H9 (cell line): ENCODE data around the gene USP21. TPM values are rescaled to one million over a fixed set of nuclear protein-coding genes. Genes with fewer than 3 reads are reported as not detected.

Experiments
- DNase-seq: peaks from one replicate; pipeline ENCODE4 v3.0.0-alpha.2; 2017
- H2AFZ ChIP-seq: one replicate; pipeline ENCODE4 v1.6.1; 2013; ENCODE audit warnings: mild to moderate bottlenecking, low read length, control low read depth, moderate library complexity
- H2AK5ac ChIP-seq: 2 replicates; pipeline ENCODE4 v1.6.1; 2013; ENCODE audit warnings: low read length, control low read depth, mixed read lengths; ENCODE audit not compliant: insufficient read length
- H2BK120ac ChIP-seq: one replicate; pipeline ENCODE4 v1.6.1; 2013; ENCODE audit warnings: low read depth, mild to moderate bottlenecking, low read length, control low read depth, inconsistent platforms; ENCODE audit not compliant: poor library complexity, severe bottlenecking
- H2BK12ac ChIP-seq: 2 replicates; pipeline ENCODE4 v1.6.1; 2013; ENCODE audit warnings: low read length, control low read depth, mixed read lengths, low read depth; ENCODE audit not compliant: insufficient read length
- H2BK15ac ChIP-seq: 2 replicates; pipeline ENCODE4 v1.6.1; 2013; ENCODE audit warnings: low read depth, low read length, control low read depth
- H2BK20ac ChIP-seq: one replicate; pipeline ENCODE4 v1.6.1; 2013; ENCODE audit warnings: low read depth, mild to moderate bottlenecking, low read length, control low read depth, inconsistent platforms; ENCODE audit not compliant: poor library complexity, severe bottlenecking
- H2BK5ac ChIP-seq: 2 replicates; pipeline ENCODE4 v1.6.1; 2013; ENCODE audit warnings: low read length, control low read depth, mixed read lengths; ENCODE audit not compliant: insufficient read length
- H3K14ac ChIP-seq: 2 replicates; pipeline ENCODE4 v1.6.1; 2013; ENCODE audit warnings: low read length, control low read depth; ENCODE audit not compliant: insufficient read depth
- H3K18ac ChIP-seq: 2 replicates; pipeline ENCODE4 v1.6.1; 2013; ENCODE audit warnings: low read depth, mild to moderate bottlenecking, mixed read lengths, low read length, control low read depth; ENCODE audit not compliant: insufficient read length
- H3K23ac ChIP-seq: 2 replicates; pipeline ENCODE4 v1.6.1; 2013; ENCODE audit warnings: low read length, control low read depth, mixed read lengths, low read depth; ENCODE audit not compliant: insufficient read length
- H3K23me2 ChIP-seq: 2 replicates; pipeline ENCODE4 v1.6.1; 2013; ENCODE audit warnings: low read depth, mild to moderate bottlenecking, mixed read lengths, low read length, control low read depth; ENCODE audit not compliant: insufficient read length, poor library complexity, severe bottlenecking
- H3K27ac ChIP-seq: 2 replicates; pipeline ENCODE4 v1.5.1; 2013; ENCODE audit warnings: low read length, control low read depth, mixed read lengths, low read depth; ENCODE audit not compliant: insufficient read length
- H3K27me3 ChIP-seq: 2 replicates; pipeline ENCODE4 v1.6.1; 2013; ENCODE audit warnings: low read length, control low read depth, inconsistent platforms; ENCODE audit not compliant: insufficient read depth
- H3K4ac ChIP-seq: 2 replicates; pipeline ENCODE4 v1.6.1; 2013; ENCODE audit warnings: low read depth, mild to moderate bottlenecking, control low read depth, inconsistent platforms, low read length, moderate library complexity
- H3K4me1 ChIP-seq: 2 replicates; pipeline ENCODE4 v1.6.1; 2013; ENCODE audit warnings: low read length, control low read depth, inconsistent platforms; ENCODE audit not compliant: insufficient read depth
- H3K4me2 ChIP-seq: 2 replicates; pipeline ENCODE4 v1.6.1; 2013; ENCODE audit warnings: low read length, control low read depth, mixed read lengths; ENCODE audit not compliant: insufficient read length, insufficient read depth
- H3K56ac ChIP-seq: 2 replicates; pipeline ENCODE4 v1.6.1; 2013; ENCODE audit warnings: low read depth, mild to moderate bottlenecking, mixed read lengths, low read length, control low read depth; ENCODE audit not compliant: insufficient read length
- H3K79me1 ChIP-seq: 2 replicates; pipeline ENCODE4 v1.6.1; 2013; ENCODE audit warnings: low read depth, mild to moderate bottlenecking, moderate library complexity, low read length, control low read depth, inconsistent platforms; ENCODE audit not compliant: insufficient read depth, poor library complexity, severe bottlenecking
- H3K79me2 ChIP-seq: 2 replicates; pipeline ENCODE4 v1.6.1; 2013; ENCODE audit warnings: low read length, control low read depth, inconsistent platforms; ENCODE audit not compliant: insufficient read depth
- H3K9ac ChIP-seq: 2 replicates; pipeline ENCODE4 v1.6.1; 2013; ENCODE audit warnings: low read length, control low read depth, mixed read lengths; ENCODE audit not compliant: insufficient read length; ENCODE audit errors: extremely low read depth
- H3K9me3 ChIP-seq: one replicate; pipeline ENCODE4 v1.6.1; 2013; ENCODE audit warnings: low read depth, low read length, inconsistent platforms; ENCODE audit not compliant: control insufficient read depth
- H3T11ph ChIP-seq: one replicate; pipeline ENCODE4 v1.6.1; 2013; ENCODE audit warnings: mild to moderate bottlenecking, low read length, control low read depth, inconsistent platforms
- H4K20me1 ChIP-seq: one replicate; pipeline ENCODE4 v1.6.1; 2013; ENCODE audit not compliant: control insufficient read depth, insufficient read length, insufficient read depth
- H4K5ac ChIP-seq: 2 replicates; pipeline ENCODE4 v1.6.1; 2013; ENCODE audit warnings: low read depth, mild to moderate bottlenecking, mixed read lengths, low read length, control low read depth; ENCODE audit not compliant: insufficient read length
- H4K8ac ChIP-seq: replicated peaks from 2 replicates; pipeline ENCODE4 v1.6.1; 2013; ENCODE audit warnings: low read length, control low read depth, mixed read lengths, low read depth; ENCODE audit not compliant: insufficient read length
- H4K91ac ChIP-seq: 2 replicates; pipeline ENCODE4 v1.6.1; 2013; ENCODE audit warnings: low read depth, mild to moderate bottlenecking, moderate library complexity, mixed read lengths, low read length, control low read depth; ENCODE audit not compliant: insufficient read length
- H3K27ac Mint-ChIP-seq, 3 experiments: 2 replicates in 2 of 3; 3 replicates in 1 of 3; pipeline ENCODE4 v1.8.0; 2020 to 2021; ENCODE audit warnings: mixed read lengths in 3 of 3, mild to moderate bottlenecking in 1 of 3, moderate library complexity in 1 of 3
- H3K27me3 Mint-ChIP-seq: 2 replicates; pipeline ENCODE4 v1.8.0; 2021; ENCODE audit warnings: low read depth, mild to moderate bottlenecking, moderate library complexity, mixed read lengths
- H3K36me3 Mint-ChIP-seq, 3 experiments: 2 replicates in 2 of 3; 3 replicates in 1 of 3; pipeline ENCODE4 v1.8.0; 2020 to 2021; ENCODE audit warnings: low read depth in 3 of 3, mixed read lengths in 3 of 3; ENCODE audit not compliant: insufficient read depth in 1 of 3
- H3K4me1 Mint-ChIP-seq, 2 experiments: 2 replicates each; pipeline ENCODE4 v1.8.0; 2020; ENCODE audit warnings: mixed read lengths in 2 of 2
- H3K4me3 Mint-ChIP-seq, 2 experiments: 2 replicates in 1 of 2; 3 replicates in 1 of 2; pipeline ENCODE4 v1.8.0; 2020 to 2021; ENCODE audit warnings: mild to moderate bottlenecking in 2 of 2, mixed read lengths in 2 of 2, moderate library complexity in 1 of 2
- H3K9me3 Mint-ChIP-seq, 2 experiments: 2 replicates in 1 of 2; 3 replicates in 1 of 2; pipeline ENCODE4 v1.8.0; 2020; ENCODE audit warnings: mild to moderate bottlenecking in 2 of 2, mixed read lengths in 2 of 2, moderate library complexity in 1 of 2
- CTCF ChIP-seq: fragments of 200-600 bp; sonication (generic); conservative IDR thresholded peaks from 3 replicates; pipeline ENCODE4 v1.8.0; 2021; ENCODE audit warnings: antibody characterized with exemption, mild to moderate bottlenecking
- WGBS: extraction: QIAGEN DNeasy Blood & Tissue Kit; methylation state at CpG from one replicate; pipeline ENCODE4 v1.1.7; 2013; ENCODE audit warnings: missing lambda C conversion rate, low lambda C conversion rate, mixed read lengths; ENCODE audit not compliant: insufficient read length; ENCODE audit errors: extremely low coverage; 5-methylcytosine and 5-hydroxymethylcytosine counted together
- total RNA-seq: library from RNA; stranded (reverse); gene quantifications from 2 replicates; pipeline ENCODE4 v1.2.1, GENCODE V29; 2021

The USP21 gene
- total RNA-seq, 1 experiment from 2014 or later, result 17.9 TPM

GRCh38 chr1:161191971-161192370 is 32.7 kb downstream of the USP21 start:
- Histone ChIP-seq H3K27ac (no peak overlapping the region), H2BK5ac (no peak overlapping the region), H3K18ac (no peak overlapping the region), H3K4me2 (no peak overlapping the region), H3T11ph (no peak overlapping the region), H3K79me2 (no peaks in the 10 kb centered on the region), H2BK120ac (no peak overlapping the region), H2AK5ac (no peak overlapping the region), H4K91ac (no peak overlapping the region), H3K14ac (no peak overlapping the region), H4K20me1 (no peaks in the 10 kb centered on the region), H3K4ac (no peak overlapping the region), H3K9me3 (no peaks in the 10 kb centered on the region), H3K27me3 (no peaks in the 10 kb centered on the region), H2AFZ (no peak overlapping the region), H2BK20ac (no peak overlapping the region), H3K23me2 (no peaks in the 10 kb centered on the region), H3K4me1 (no peaks in the 10 kb centered on the region; the same call in 1 of the 2 replicates), H3K9ac (no peak overlapping the region), H2BK15ac (no peak overlapping the region), H2BK12ac (no peak overlapping the region), H4K8ac (no peak overlapping the region), H4K5ac (no peak overlapping the region), H3K79me1 (no peaks in the 10 kb centered on the region), H3K56ac (no peak overlapping the region), H3K23ac (no peak overlapping the region)
- peaks cover 0 to 29% (median 16%) of the 10 kb centered on the region in 3 experiments; a peak in 4 of 7 replicates for H3K36me3 Mint-ChIP-seq
- TF ChIP-seq CTCF, result no peak
- H3K27ac Mint-ChIP-seq, result no peak overlapping the region
- DNase-seq, result no peak
- H3K9me3 Mint-ChIP-seq, result no peaks in the 10 kb centered on the region
- WGBS, result no CpG with 5 or more reads among the region's 8 CpGs
- peaks cover 12 to 17% of the 10 kb centered on the region in 2 experiments for H3K4me1 Mint-ChIP-seq
- H3K27me3 Mint-ChIP-seq, result no peaks in the 10 kb centered on the region
- no peak overlapping the region for H3K4me3 Mint-ChIP-seq
